Measurements from ENCODE around the gene CEACAM21. TPM values are rescaled to one million over a fixed set of nuclear protein-coding genes. Genes with fewer than 3 reads are reported as not detected.
A peak's percentile ranks its signal among the peaks of the same experiment; 100 is the strongest.

Gene CEACAM21
- total RNA-seq, 1 donor from 2014 or later = not detected

DNA sequence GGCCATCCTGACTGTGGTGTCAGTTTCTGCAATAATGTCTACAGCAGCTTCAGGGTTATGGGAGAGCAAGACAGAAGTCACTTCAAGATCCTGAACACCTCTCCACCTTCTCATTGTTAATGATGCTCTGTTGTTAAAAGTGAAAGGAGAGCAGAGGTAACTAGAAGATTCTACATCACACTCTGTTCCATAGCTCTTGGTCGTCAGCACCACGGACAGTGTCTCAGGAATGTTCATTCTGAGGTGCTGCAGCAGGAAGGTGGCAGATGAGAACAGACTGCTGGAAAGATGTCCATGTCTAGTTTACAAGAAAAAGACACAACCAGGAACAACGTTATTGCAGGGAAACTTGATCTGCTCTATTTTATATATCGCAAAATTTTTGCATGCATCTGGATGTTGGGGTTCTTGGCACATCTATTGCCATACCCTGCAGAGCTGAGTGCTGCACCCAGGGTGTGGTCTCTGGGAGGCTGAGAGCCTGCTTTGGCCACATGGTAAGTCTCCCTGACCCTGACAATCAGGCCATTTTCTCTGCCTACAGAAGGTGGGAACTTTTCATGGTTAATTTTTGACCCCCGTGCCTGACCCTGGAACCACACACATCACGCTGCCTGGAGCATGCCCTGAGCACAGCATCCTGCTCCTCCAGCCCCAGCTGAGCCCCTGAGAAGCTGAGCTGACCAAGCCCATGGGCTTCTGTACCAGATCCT is 12.7 kb downstream of the CEACAM21 start:
- Histone ChIP-seq H3K36me3 (ENCODE audit: control insufficient read depth, insufficient read depth, low read length) (no peaks in the 10 kb centered on the region), H3K4me3 (ENCODE audit: low read depth, low read length) (no peak overlapping the region), H3K27me3 (ENCODE audit: control insufficient read depth, insufficient read depth, low read length) (no peaks in the 10 kb centered on the region)
- DNase-seq (ENCODE audit: low read depth) = peak; percentile 5
- no peak for TF ChIP-seq CTCF (IDR thresholded peaks at IDR 0.05; ENCODE audit: insufficient read depth, low read length, poor library complexity, severe bottlenecking)

DNA sequence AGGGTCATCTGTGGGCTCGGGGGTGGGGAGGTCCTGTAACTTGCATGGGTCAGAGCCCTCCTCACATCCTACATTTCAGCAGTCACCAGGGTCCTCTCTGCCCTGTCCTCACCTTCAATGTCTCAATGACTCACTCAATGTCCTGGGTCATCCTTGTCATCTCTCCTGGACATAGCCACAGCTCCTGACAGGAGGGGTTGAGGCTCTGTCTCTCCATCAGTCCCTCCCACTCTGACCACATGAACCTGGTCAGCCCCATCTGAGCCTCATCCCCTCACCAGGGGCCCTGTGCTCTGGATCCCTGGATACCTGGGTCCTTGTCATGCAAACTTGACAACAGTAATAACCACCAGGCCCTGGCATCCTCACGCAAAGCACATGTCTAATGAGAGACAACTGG is 13.4 kb downstream of the CEACAM21 start:
- no peak overlapping the region for H3K4me3 ChIP-seq (ENCODE audit: low read depth, low read length)
- DNase-seq (ENCODE audit: low read depth) = no peak
- no peak for TF ChIP-seq CTCF (IDR thresholded peaks at IDR 0.05; ENCODE audit: insufficient read depth, low read length, poor library complexity, severe bottlenecking)
- H3K36me3 ChIP-seq (ENCODE audit: control insufficient read depth, insufficient read depth, low read length) = no peaks in the 10 kb centered on the region
- no peaks in the 10 kb centered on the region for H3K27me3 ChIP-seq (ENCODE audit: control insufficient read depth, insufficient read depth, low read length)

DNA sequence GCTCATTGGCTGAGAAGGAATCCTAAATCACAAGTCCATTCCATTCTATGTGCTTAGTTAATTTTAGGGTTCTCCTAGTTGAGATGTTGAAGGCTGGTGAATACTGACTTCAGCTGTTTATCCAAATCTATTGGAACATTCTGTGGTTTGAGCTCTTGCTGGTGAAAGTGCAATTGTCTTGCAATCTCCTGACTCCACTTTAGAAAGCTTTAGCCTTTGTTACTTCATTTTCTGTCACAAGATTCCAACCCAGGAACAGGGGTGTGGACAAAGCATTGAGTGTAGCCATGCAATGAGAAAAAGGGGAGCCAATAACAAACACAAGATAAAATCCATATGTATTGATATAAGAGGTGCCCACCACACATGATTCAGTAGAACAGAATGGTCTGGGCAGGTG is 15.0 kb downstream of the CEACAM21 start:
- TF ChIP-seq CTCF (IDR thresholded peaks at IDR 0.05; ENCODE audit: insufficient read depth, low read length, poor library complexity, severe bottlenecking) = no peak

DNA sequence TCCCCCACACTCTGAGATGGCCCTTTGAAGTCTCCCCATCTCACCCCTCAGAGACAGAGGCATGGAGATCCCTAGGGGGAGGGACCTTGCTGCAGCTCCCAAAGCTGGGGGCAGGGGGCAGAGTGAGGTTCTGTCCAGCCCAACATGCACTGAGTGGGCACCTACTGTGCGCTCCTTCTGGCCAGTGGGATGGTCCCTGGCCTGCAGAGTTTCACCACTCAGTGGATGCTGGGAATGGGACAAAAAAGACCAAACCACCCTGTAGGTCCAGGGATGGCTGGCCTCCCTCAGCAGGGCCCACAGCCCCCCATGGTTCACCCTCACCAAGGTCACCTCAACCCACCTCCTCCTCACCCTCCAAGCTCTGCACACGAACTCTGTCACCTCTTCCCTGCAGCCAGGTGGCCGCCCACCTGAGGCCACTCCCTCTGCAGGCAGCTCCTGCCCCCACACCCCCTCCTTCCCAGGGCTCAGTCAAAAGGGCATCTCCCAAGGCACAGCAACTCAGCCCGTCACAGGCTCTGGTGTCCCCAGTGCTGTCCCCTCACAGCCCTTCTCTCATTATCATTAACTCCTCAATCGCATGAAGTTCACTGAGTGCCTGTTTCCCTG is 16.1 kb downstream of the CEACAM21 start:
- Histone ChIP-seq H3K36me3 (ENCODE audit: control insufficient read depth, insufficient read depth, low read length) (no peaks in the 10 kb centered on the region), H3K4me3 (ENCODE audit: low read depth, low read length) (no peak overlapping the region), H3K27me3 (ENCODE audit: control insufficient read depth, insufficient read depth, low read length) (no peaks in the 10 kb centered on the region)
- no peak for TF ChIP-seq CTCF (IDR thresholded peaks at IDR 0.05; ENCODE audit: insufficient read depth, low read length, poor library complexity, severe bottlenecking)
- no peak for DNase-seq (ENCODE audit: low read depth)

More for the DNA sequence above, 15.0 kb downstream of the CEACAM21 start:
- Histone ChIP-seq H3K27me3 (ENCODE audit: control insufficient read depth, insufficient read depth, low read length) (no peaks in the 10 kb centered on the region), H3K36me3 (ENCODE audit: control insufficient read depth, insufficient read depth, low read length) (no peaks in the 10 kb centered on the region), H3K4me3 (ENCODE audit: low read depth, low read length) (no peak overlapping the region)
- DNase-seq (ENCODE audit: low read depth) = no peak

DNA sequence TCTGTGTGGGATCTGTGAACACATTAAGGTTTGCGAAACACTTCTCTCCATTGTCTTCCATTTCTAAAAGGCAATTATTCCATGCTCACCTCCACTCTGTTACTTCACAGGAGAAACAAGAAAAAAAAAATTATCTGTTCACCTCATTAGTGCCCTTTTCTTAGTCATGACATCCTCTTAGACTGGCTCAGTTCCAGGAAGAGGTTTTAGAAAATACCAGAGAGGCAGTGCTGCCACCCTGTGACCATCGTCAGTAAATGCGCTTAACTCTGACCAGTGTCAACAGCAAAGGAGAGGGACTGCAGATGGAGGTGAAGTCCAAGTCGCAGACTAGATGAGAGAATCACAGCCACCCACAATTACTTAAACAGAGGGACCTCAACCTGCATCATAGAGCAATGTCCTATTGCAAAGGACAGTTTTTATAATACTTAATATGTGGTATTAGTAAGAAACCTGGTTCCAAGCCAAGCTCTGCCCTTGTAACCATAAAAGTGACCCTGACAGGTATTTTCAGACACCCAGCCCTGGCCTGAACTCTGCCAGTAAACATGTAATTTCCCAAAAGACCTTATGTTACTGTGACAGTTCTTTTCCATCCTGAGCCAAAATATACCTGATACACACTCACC is 19.4 kb downstream of the CEACAM21 start:
- H3K4me3 ChIP-seq (ENCODE audit: low read depth, low read length) = no peak overlapping the region
- DNase-seq (ENCODE audit: low read depth) = peak; percentile 19
- no peaks in the 10 kb centered on the region for H3K27me3 ChIP-seq (ENCODE audit: control insufficient read depth, insufficient read depth, low read length)
- H3K36me3 ChIP-seq (ENCODE audit: control insufficient read depth, insufficient read depth, low read length) = no peaks in the 10 kb centered on the region
- TF ChIP-seq CTCF (IDR thresholded peaks at IDR 0.05; ENCODE audit: insufficient read depth, low read length, poor library complexity, severe bottlenecking) = peak; percentile 57
